SK-N-SH (cell line): ENCODE results near the gene THADA.

ENCODE experiments used
- CTCF ChIP-seq: fragments of 200-600 bp; sonication (generic); IDR thresholded peaks from 2 replicates; pipeline ENCODE4 v1.6.1; 2017; ENCODE audit warnings: antibody characterized with exemption, mild to moderate bottlenecking, moderate library complexity
- ELF1 ChIP-seq: IDR thresholded peaks from 2 replicates; pipeline ENCODE4 v1.4.0; 2012
- EP300 ChIP-seq, 2 experiments: IDR thresholded peaks; 2 replicates each; pipeline versions ENCODE4 v1.4.0 to v1.6.1; 2012; ENCODE audit warnings: borderline replicate concordance in 1 of 2, low read depth in 1 of 2, low read length in 1 of 2
- EZH2phosphoT487 ChIP-seq: fragments of 200-600 bp; sonication (generic); IDR thresholded peaks from 2 replicates; pipeline ENCODE4 v1.6.1; 2017; ENCODE audit warnings: low read depth, mixed run types, mild to moderate bottlenecking, antibody characterized with exemption, moderate library complexity, borderline replicate concordance
- IRF3 ChIP-seq: fragments of 150-350 bp; IDR thresholded peaks from 2 replicates; pipeline ENCODE4 v1.6.1; 2016; ENCODE audit warnings: mild to moderate bottlenecking, low read depth, low read length
- RXRA ChIP-seq: IDR thresholded peaks from 2 replicates; pipeline ENCODE4 v1.4.0; 2012; ENCODE audit warnings: low read depth, mild to moderate bottlenecking, borderline replicate concordance
- SIN3A ChIP-seq: IDR thresholded peaks from 2 replicates; pipeline ENCODE4 v1.6.1; 2012; ENCODE audit warnings: low read depth, mild to moderate bottlenecking, low read length, moderate library complexity, borderline replicate concordance
- TAF1 ChIP-seq: IDR thresholded peaks from 2 replicates; pipeline ENCODE4 v1.6.1; 2012; ENCODE audit warnings: low read depth, mild to moderate bottlenecking, low read length, moderate library complexity, borderline replicate concordance
- TCF12 ChIP-seq: IDR thresholded peaks from 2 replicates; pipeline ENCODE4 v1.4.0; 2012
- USF2 ChIP-seq: fragments of 150-350 bp; IDR thresholded peaks from 2 replicates; pipeline ENCODE4 v1.6.1; 2017; ENCODE audit warnings: antibody characterized with exemption, low read length, low read depth, borderline replicate concordance
- YY1 ChIP-seq: IDR thresholded peaks from 2 replicates; pipeline ENCODE4 v1.4.0; 2012; ENCODE audit warnings: low read depth, mild to moderate bottlenecking

- TF ChIP-seq EP300 (IDR thresholded peaks at IDR 0.05; ENCODE audit: borderline replicate concordance in 1 of 2, low read depth in 1 of 2, low read length in 1 of 2) (no peak), CTCF (no peak), ELF1 (no peak), SIN3A (no peak), TCF12 (no peak), IRF3 (no peak), TAF1 (no peak), USF2 (no peak), RXRA (no peak), EZH2phosphoT487 (no peak), YY1 (no peak)
Observed at GRCh38 chr2:43370705-43371104, 225.1 kb downstream of the THADA start.
